Measurements from ENCODE around the gene USP15. TPM values are rescaled to one million over a fixed set of nuclear protein-coding genes. Genes with fewer than 3 reads are reported as not detected.
"Not testable (repeated sequence)": the region's sequence is repeated elsewhere in the genome, so short reads cannot be mapped to it uniquely, and the experiment has no call there.

The USP15 gene
- polyA plus RNA-seq, 6 donors from 2014 or later = 70.7 to 120 (median 105) TPM

- H3K9me3 Mint-ChIP-seq = peaks cover 0 to 5% (median 0%) of the 10 kb centered on the region in 7 donors
- H3K36me3 Mint-ChIP-seq = peaks cover 29 to 39% of the 10 kb centered on the region in 2 donors
- H3K4me1 Mint-ChIP-seq = peaks cover 23 to 43% (median 24%) of the 10 kb centered on the region in 3 donors
- no peaks in the 10 kb centered on the region for H3K27me3 Mint-ChIP-seq
- H3K4me3 Mint-ChIP-seq = peak overlapping the region in 1 of 8 donors; percentile 57
- ATAC-seq (ENCODE audit: low read depth in 2 of 2) = no peak
- H3K27ac Mint-ChIP-seq = peak overlapping the region in 2 of 6 donors; percentile 38 to 60
- no peak for DNase-seq
Observed at GRCh38 chr12:62345667-62346066, 85.5 kb downstream of the USP15 start.

GRCh38 chr12:62346817-62347216, 86.6 kb downstream of the USP15 start:
- DNase-seq (no peak), ATAC-seq (ENCODE audit: low read depth in 2 of 2) (no peak)
- Mint-ChIP-seq H3K9me3 (peaks cover 0 to 5% (median 0%) of the 10 kb centered on the region in 7 donors), H3K4me1 (peaks cover 12 to 32% (median 13%) of the 10 kb centered on the region in 3 donors), H3K27ac (peak overlapping the region in 1 of 6 donors; percentile 0), H3K36me3 (peaks cover 23 to 29% of the 10 kb centered on the region in 2 donors), H3K27me3 (no peaks in the 10 kb centered on the region), H3K4me3 (no peak overlapping the region)

- Mint-ChIP-seq H3K9me3 (peaks cover 0 to 5% (median 0%) of the 10 kb centered on the region in 7 donors), H3K27ac (no peak overlapping the region), H3K27me3 (no peaks in the 10 kb centered on the region), H3K36me3 (peaks cover 21 to 23% of the 10 kb centered on the region in 2 donors), H3K4me1 (peaks cover 6 to 22% (median 9%) of the 10 kb centered on the region in 3 donors), H3K4me3 (no peak overlapping the region)
- DNase-seq (no peak), ATAC-seq (ENCODE audit: low read depth in 2 of 2) (no peak)
Observed at GRCh38 chr12:62347922-62348650, 87.9 kb downstream of the USP15 start.

- Mint-ChIP-seq H3K27ac (peak overlapping the region in 2 of 6 donors; percentile 69 to 80), H3K36me3 (peaks cover 2 to 12% of the 10 kb centered on the region in 2 donors), H3K9me3 (peaks cover 0 to 3% (median 0%) of the 10 kb centered on the region in 7 donors), H3K27me3 (no peaks in the 10 kb centered on the region), H3K4me3 (no peak overlapping the region), H3K4me1 (peaks cover 0 to 16% (median 3%) of the 10 kb centered on the region in 3 donors)
- no peak for DNase-seq
- ATAC-seq (ENCODE audit: low read depth in 2 of 2) = no peak
Observed at GRCh38 chr12:62350554-62350953, 90.3 kb downstream of the USP15 start.

- DNase-seq = no peak
- H3K4me3 Mint-ChIP-seq = no peak overlapping the region
- no peak for ATAC-seq (ENCODE audit: low read depth in 2 of 2)
- peaks cover 0 to 12% (median 0%) of the 10 kb centered on the region in 3 donors for H3K4me1 Mint-ChIP-seq
- no peaks in the 10 kb centered on the region for H3K27me3 Mint-ChIP-seq
- peaks cover 0 to 12% of the 10 kb centered on the region in 2 donors for H3K36me3 Mint-ChIP-seq
- H3K9me3 Mint-ChIP-seq = no peaks in the 10 kb centered on the region
- peak overlapping the region in 1 of 6 donors; percentile 76 for H3K27ac Mint-ChIP-seq
Observed at GRCh38 chr12:62351326-62351725, 91.1 kb downstream of the USP15 start.

- Mint-ChIP-seq H3K4me3 (no peak overlapping the region), H3K36me3 (peaks cover 28 to 33% of the 10 kb centered on the region in 2 donors), H3K9me3 (peaks cover 2 to 19% (median 8%) of the 10 kb centered on the region in 7 donors), H3K27me3 (no peaks in the 10 kb centered on the region), H3K27ac (peak overlapping the region in 1 of 6 donors; percentile 51), H3K4me1 (peaks cover 14 to 23% (median 16%) of the 10 kb centered on the region in 3 donors)
- DNase-seq (no peak), ATAC-seq (ENCODE audit: low read depth in 2 of 2) (no peak)
Observed at GRCh38 chr12:62361048-62361447, 100.8 kb downstream of the USP15 start.

- DNase-seq (no peak), ATAC-seq (ENCODE audit: low read depth in 2 of 2) (no peak)
- Mint-ChIP-seq H3K4me3 (no peak overlapping the region), H3K9me3 (peaks cover 6 to 20% (median 9%) of the 10 kb centered on the region in 7 donors), H3K36me3 (peaks cover 38 to 45% of the 10 kb centered on the region in 2 donors), H3K4me1 (peaks cover 27 to 46% (median 39%) of the 10 kb centered on the region in 3 donors), H3K27ac (peak overlapping the region in 4 of 6 donors; percentile 10 to 58 (median 26)), H3K27me3 (no peaks in the 10 kb centered on the region)
Observed at GRCh38 chr12:62363506-62363905, 103.3 kb downstream of the USP15 start.

- Mint-ChIP-seq H3K9me3 (peaks cover 6 to 21% (median 10%) of the 10 kb centered on the region in 7 donors), H3K4me1 (peaks cover 28 to 49% (median 40%) of the 10 kb centered on the region in 3 donors), H3K36me3 (peaks cover 38 to 48% of the 10 kb centered on the region in 2 donors), H3K27ac (peak overlapping the region in 1 of 6 donors; percentile 35)
- DNase-seq; H3K4me3 Mint-ChIP-seq; H3K27me3 Mint-ChIP-seq; ATAC-seq (ENCODE audit: low read depth in 2 of 2): not testable (repeated sequence)
Observed at GRCh38 chr12:62364697-62365096, 104.5 kb downstream of the USP15 start.

- peaks cover 6 to 21% (median 10%) of the 10 kb centered on the region in 7 donors for H3K9me3 Mint-ChIP-seq
- H3K4me1 Mint-ChIP-seq = peaks cover 36 to 60% (median 41%) of the 10 kb centered on the region in 3 donors
- H3K27me3 Mint-ChIP-seq; DNase-seq; ATAC-seq (ENCODE audit: low read depth in 2 of 2): not testable (repeated sequence)
- peaks cover 48 to 59% of the 10 kb centered on the region in 2 donors for H3K36me3 Mint-ChIP-seq
- peak overlapping the region in 3 of 8 donors; percentile 10 to 48 (median 26) for H3K4me3 Mint-ChIP-seq
- H3K27ac Mint-ChIP-seq = peak overlapping the region in 4 of 6 donors; percentile 10 to 88 (median 64)
Observed at GRCh38 chr12:62365846-62366245, 105.6 kb downstream of the USP15 start.

GRCh38 chr12:62368430-62369223, 108.4 kb downstream of the USP15 start:
- not testable (repeated sequence) for ATAC-seq (ENCODE audit: low read depth in 2 of 2); H3K27me3 Mint-ChIP-seq; H3K4me3 Mint-ChIP-seq; DNase-seq
- peak overlapping the region in 2 of 6 donors; percentile 6 to 44 for H3K27ac Mint-ChIP-seq
- H3K9me3 Mint-ChIP-seq = peaks cover 6 to 20% (median 10%) of the 10 kb centered on the region in 7 donors
- peaks cover 36 to 59% (median 37%) of the 10 kb centered on the region in 3 donors for H3K4me1 Mint-ChIP-seq
- peaks cover 41 to 58% of the 10 kb centered on the region in 2 donors for H3K36me3 Mint-ChIP-seq

- Mint-ChIP-seq H3K4me1 (peaks cover 31 to 51% (median 34%) of the 10 kb centered on the region in 3 donors), H3K27me3 (no peaks in the 10 kb centered on the region), H3K36me3 (peaks cover 29 to 43% of the 10 kb centered on the region in 2 donors), H3K4me3 (no peak overlapping the region), H3K27ac (peak overlapping the region in 1 of 6 donors; percentile 70), H3K9me3 (peaks cover 0 to 9% (median 6%) of the 10 kb centered on the region in 7 donors)
- no peak for DNase-seq
- no peak for ATAC-seq (ENCODE audit: low read depth in 2 of 2)
Observed at GRCh38 chr12:62370189-62370588, 110.0 kb downstream of the USP15 start.

- no peak overlapping the region for H3K27ac Mint-ChIP-seq
- no peak overlapping the region for H3K4me3 Mint-ChIP-seq
- ATAC-seq (ENCODE audit: low read depth in 2 of 2) (no peak), DNase-seq (no peak)
- peaks cover 28 to 31% of the 10 kb centered on the region in 2 donors for H3K36me3 Mint-ChIP-seq
- no peaks in the 10 kb centered on the region for H3K27me3 Mint-ChIP-seq
- peaks cover 19 to 36% (median 21%) of the 10 kb centered on the region in 3 donors for H3K4me1 Mint-ChIP-seq
- H3K9me3 Mint-ChIP-seq = peaks cover 0 to 8% (median 0%) of the 10 kb centered on the region in 7 donors
Observed at GRCh38 chr12:62371661-62372060, 111.5 kb downstream of the USP15 start.

- Mint-ChIP-seq H3K4me1 (peaks cover 16 to 33% (median 21%) of the 10 kb centered on the region in 3 donors), H3K4me3 (no peak overlapping the region), H3K27me3 (no peaks in the 10 kb centered on the region), H3K27ac (no peak overlapping the region), H3K9me3 (peaks cover 0 to 8% (median 0%) of the 10 kb centered on the region in 7 donors), H3K36me3 (peaks cover 28 to 31% of the 10 kb centered on the region in 2 donors)
- DNase-seq = no peak
- no peak for ATAC-seq (ENCODE audit: low read depth in 2 of 2)
Observed at GRCh38 chr12:62372134-62372533, 111.9 kb downstream of the USP15 start.

Data from naive B cell (primary cell).